D721Med (cell line): Measurements from ENCODE around the gene EIF1AX.
"Not testable (repeated sequence)": the region's sequence is repeated elsewhere in the genome, so short reads cannot be mapped to it uniquely, and the experiment has no call there.

Source experiments
- DNase-seq: peaks from one replicate; pipeline ENCODE4 v3.0.0; 2011; ENCODE audit warnings: low spot score; ENCODE audit not compliant: insufficient read length
- FAIRE-seq: peaks from 2 replicates; lab custom pipeline; 2011; peaks lifted over from hg19 to GRCh38; lab: Jason Lieb, UNC
- CTCF ChIP-seq: IDR thresholded peaks from 2 replicates; pipeline ENCODE4 v1.5.1; 2012; ENCODE audit warnings: mild to moderate bottlenecking, control low read depth; ENCODE audit not compliant: insufficient read depth; ENCODE audit errors: missing control alignments

EIF1AX gene

GRCh38 chrX:20141281-20142220, at the start of gene EIF1AX:
Gene EIF1AX, minus strand, starts transcription at chrX:20141838. Its CDS starts 198 bp downstream, at chrX:20141640.
- FAIRE-seq (no peak), DNase-seq (peak; percentile 32)
- no peak for TF ChIP-seq CTCF

- DNase-seq, result no peak
- no peak for FAIRE-seq
- TF ChIP-seq CTCF, result no peak
Observed at GRCh38 chrX:20189171-20189570, 47.5 kb upstream of the EIF1AX start.

GRCh38 chrX:20181598-20182329, 40.1 kb upstream of the EIF1AX start:
- DNase-seq, result no peak
- no peak for TF ChIP-seq CTCF
- peak; percentile 11 for FAIRE-seq

GRCh38 chrX:20177093-20177492, 35.5 kb upstream of the EIF1AX start:
- no peak for TF ChIP-seq CTCF
- DNase-seq, result no peak

GRCh38 chrX:20173856-20174255, 32.2 kb upstream of the EIF1AX start:
- FAIRE-seq (no peak), DNase-seq (no peak)
- no peak for TF ChIP-seq CTCF

More at GRCh38 chrX:20177093-20177492, 35.5 kb upstream of the EIF1AX start:
- no peak for FAIRE-seq

- TF ChIP-seq CTCF, result no peak
- FAIRE-seq (no peak), DNase-seq (no peak)
Observed at GRCh38 chrX:20173313-20173712, 31.7 kb upstream of the EIF1AX start.

GRCh38 chrX:20171887-20172286, 30.2 kb upstream of the EIF1AX start:
- FAIRE-seq (no peak), DNase-seq (no peak)
- TF ChIP-seq CTCF, result no peak

GRCh38 chrX:20162516-20162915, 20.9 kb upstream of the EIF1AX start:
- FAIRE-seq, DNase-seq: not testable (repeated sequence)
